K562 (cell line): ENCODE data around the gene PRELID1. TPM values are rescaled to one million over a fixed set of nuclear protein-coding genes. Genes with fewer than 3 reads are reported as not detected.

Source experiments
- ATAC-seq: fragments of 200-7000 bp; cut with Tn5 transposase; 3 replicates; pipeline ENCODE4 v1.9.1; 2020; ENCODE audit warnings: moderate library complexity
- BruUV-seq: library from RNA; stranded (reverse); fragments of 400-500 nt; replicated peaks from 2 replicates; lab custom pipeline; 2021; lab: Mats Ljungman, UMichigan
- CTCF ChIA-PET: fragments of 300-600 bp; formaldehyde crosslinking; extraction: SDS; loops from one replicate; lab custom pipeline; 2021; ENCODE audit warnings: low intra/inter-chr PET ratio; lab: Yijun Ruan, JAX
- POLR2A ChIA-PET: fragments of 300-600, 350-650 bp; sonication (Branson Sonifier 250); formaldehyde crosslinking; extraction: SDS; loops from one replicate; lab custom pipeline; 2021; ENCODE audit warnings: antibody characterized with exemption, inconsistent platforms; lab: Yijun Ruan, JAX
- DNase-seq, 4 experiments: peaks; one replicate each; pipeline versions ENCODE4 v3.0.0 to v3.0.0-alpha.2; 2011 to 2018; ENCODE audit warnings: low spot score in 3 of 4, mixed read lengths in 3 of 4; ENCODE audit errors: extremely low read depth in 1 of 4
- FAIRE-seq: peaks from 2 replicates; lab custom pipeline; 2011; peaks lifted over from hg19 to GRCh38; lab: Jason Lieb, UNC
- H2AFZ ChIP-seq: 2 replicates; pipeline ENCODE4 v1.6.0; 2011; ENCODE audit warnings: low read depth, low read length, control low read depth, inconsistent platforms
- H3K27ac ChIP-seq: fragments of 200-600 bp; 3 replicates; pipeline ENCODE4 v1.8.0; 2011; ENCODE audit warnings: low read depth, mild to moderate bottlenecking, control low read depth, inconsistent platforms, low read length, moderate library complexity, mixed read lengths; ENCODE audit errors: extremely low read depth
- H3K27me3 ChIP-seq, 2 experiments: fragments of 300-600 bp in 1 of 2; 2 replicates in 1 of 2; 3 replicates in 1 of 2; pipeline versions ENCODE4 v1.6.0 to v1.8.0; 2011; ENCODE audit warnings: inconsistent platforms in 2 of 2, low read length in 2 of 2, mild to moderate bottlenecking in 1 of 2, mixed read lengths in 1 of 2, moderate library complexity in 1 of 2; ENCODE audit not compliant: control insufficient read depth in 2 of 2, insufficient read depth in 2 of 2
- H3K36me3 ChIP-seq: fragments of 300-600 bp; 3 replicates; pipeline ENCODE4 v1.8.0; 2011; ENCODE audit warnings: mild to moderate bottlenecking, low read length, inconsistent platforms; ENCODE audit not compliant: control insufficient read depth, insufficient read depth
- H3K4me1 ChIP-seq, 2 experiments: fragments of 200-600 bp in 1 of 2; replicated peaks in 1 of 2; 2 replicates in 1 of 2; 3 replicates in 1 of 2; pipeline versions ENCODE4 v1.5.1 to v1.8.0; 2011; ENCODE audit warnings: inconsistent platforms in 2 of 2, low read length in 2 of 2, mild to moderate bottlenecking in 1 of 2, mixed read lengths in 1 of 2, moderate library complexity in 1 of 2; ENCODE audit not compliant: control insufficient read depth in 2 of 2, insufficient read depth in 2 of 2
- H3K4me2 ChIP-seq: 2 replicates; pipeline ENCODE4 v1.6.1; 2011; ENCODE audit warnings: low read length, control low read depth, inconsistent platforms, mixed read lengths; ENCODE audit not compliant: insufficient read depth
- H3K4me3 ChIP-seq: fragments of 200-600 bp; sonication (generic), shearing (Covaris generic); 2 replicates; pipeline ENCODE4 v1.5.1; 2016; ENCODE audit warnings: control low read depth, inconsistent platforms
- H3K79me2 ChIP-seq: fragments of 200-600 bp; 3 replicates; pipeline ENCODE4 v1.8.0; 2011; ENCODE audit warnings: low read length, inconsistent platforms; ENCODE audit not compliant: control insufficient read depth, insufficient read depth
- H3K9ac ChIP-seq, 2 experiments: 2 replicates each; pipeline versions ENCODE4 v1.6.0 to v1.6.1; 2011; ENCODE audit warnings: low read depth in 2 of 2, low read length in 2 of 2, control low read depth in 1 of 2, inconsistent platforms in 1 of 2, mild to moderate bottlenecking in 1 of 2, mixed read lengths in 1 of 2; ENCODE audit not compliant: insufficient read depth in 1 of 2
- H3K9me1 ChIP-seq: one replicate; pipeline ENCODE4 v1.6.0; 2011; ENCODE audit warnings: inconsistent platforms, mild to moderate bottlenecking, low read length, moderate library complexity; ENCODE audit not compliant: control insufficient read depth, insufficient read depth
- H3K9me3 ChIP-seq: replicated peaks from 2 replicates; pipeline ENCODE4 v1.5.1; 2011; ENCODE audit warnings: low read depth, low read length, inconsistent platforms; ENCODE audit not compliant: control insufficient read depth, insufficient read depth
- H4K20me1 ChIP-seq: replicated peaks from 2 replicates; pipeline ENCODE4 v1.6.1; 2011; ENCODE audit warnings: low read length, inconsistent platforms, mixed read lengths; ENCODE audit not compliant: control insufficient read depth, insufficient read depth
- ARID1B ChIP-seq: fragments of 450-650 bp; IDR thresholded peaks from 2 replicates; pipeline ENCODE4 v1.6.1; 2016; ENCODE audit warnings: antibody characterized with exemption, mild to moderate bottlenecking, inconsistent platforms
- CTCF ChIP-seq, 3 experiments: IDR thresholded peaks in 2 of 3; conservative IDR thresholded peaks in 1 of 3; 2 replicates each; pipeline ENCODE4 v1.5.1; 2011 to 2012; ENCODE audit warnings: low read length in 3 of 3, mild to moderate bottlenecking in 3 of 3, control low read depth in 2 of 3, improper control_type of control experiment in 1 of 3, inconsistent platforms in 1 of 3, low read depth in 1 of 3, mixed read lengths in 1 of 3, moderate library complexity in 1 of 3; ENCODE audit not compliant: insufficient read depth in 2 of 3
- ELF2 ChIP-seq: fragments of 250-450 bp; sonication (Bioruptor Pico); IDR thresholded peaks from 2 replicates; pipeline ENCODE4 v1.5.0; 2021; ENCODE audit warnings: mild to moderate bottlenecking
- EP300 ChIP-seq: IDR thresholded peaks from 2 replicates; pipeline ENCODE4 v1.6.1; 2012; ENCODE audit warnings: low read length, improper control_type of control experiment
- MAFK ChIP-seq: IDR thresholded peaks from 2 replicates; pipeline ENCODE4 v1.6.1; 2011; ENCODE audit warnings: low read length, improper control_type of control experiment
- RBM15 ChIP-seq: fragments of 200-400 bp; formaldehyde crosslinking; IDR thresholded peaks from 2 replicates; pipeline ENCODE4 v1.6.1; 2018; ENCODE audit warnings: mild to moderate bottlenecking, low read length, moderate library complexity; ENCODE audit not compliant: insufficient read depth
- RFX5 ChIP-seq: IDR thresholded peaks from 2 replicates; pipeline ENCODE4 v1.6.1; 2011; ENCODE audit warnings: low read depth, mild to moderate bottlenecking, improper control_type of control experiment, low read length
- RFX7 ChIP-seq: fragments of 250-450 bp; sonication (Bioruptor Pico); IDR thresholded peaks from 2 replicates; pipeline ENCODE4 v1.5.1; 2021; ENCODE audit warnings: mild to moderate bottlenecking
- SMAD1 ChIP-seq: fragments of 150-350 bp; IDR thresholded peaks from 2 replicates; pipeline ENCODE4 v1.6.1; 2014; ENCODE audit warnings: low read length, low read depth; ENCODE audit not compliant: partially characterized antibody
- TBL1XR1 ChIP-seq, 2 experiments: IDR thresholded peaks; 2 replicates each; pipeline ENCODE4 v1.6.1; 2012; ENCODE audit warnings: improper control_type of control experiment in 2 of 2, low read length in 2 of 2, mild to moderate bottlenecking in 1 of 2
- ZBTB7A ChIP-seq: IDR thresholded peaks from 2 replicates; pipeline ENCODE4 v1.6.1; 2011; ENCODE audit warnings: low read depth, mild to moderate bottlenecking, low read length, moderate library complexity, borderline replicate concordance; ENCODE audit not compliant: control insufficient read depth
- ZBTB8A ChIP-seq: fragments of 450-650 bp; IDR thresholded peaks from 2 replicates; pipeline ENCODE4 v1.6.1; 2018; ENCODE audit warnings: mild to moderate bottlenecking, moderate library complexity; ENCODE audit not compliant: partially characterized antibody
- ZC3H8 ChIP-seq: fragments of 450-650 bp; IDR thresholded peaks from 2 replicates; pipeline ENCODE4 v1.6.1; 2017
- ZNF696 ChIP-seq: fragments of 250-450 bp; sonication (Bioruptor Pico); conservative IDR thresholded peaks from 2 replicates; pipeline ENCODE4 v1.4.0; 2020; ENCODE audit warnings: mild to moderate bottlenecking, moderate library complexity
- WGBS: fragments of 100-300 bp; shearing (Covaris generic); methylation state at CpG from one replicate; pipeline ENCODE4 v1.1.6; 2016; ENCODE audit warnings: low coverage, mixed read lengths; ENCODE audit not compliant: insufficient coverage; ENCODE audit errors: missing lambda C conversion rate; 5-methylcytosine and 5-hydroxymethylcytosine counted together
- in situ Hi-C: fragments of 300-500 bp; cut with MboI; formaldehyde crosslinking; loops from 4 replicates; pipeline ENCODE4 v1.15.0; 2018; ENCODE audit warnings: inconsistent platforms, mixed read lengths
- intact Hi-C: fragments of 100-400 bp; cut with micrococcal nuclease; formaldehyde crosslinking; loops from 2 replicates; pipeline ENCODE4 v1.14.2; 2022
- polyA plus RNA-seq, 8 experiments: library from polyadenylated mRNA; depleted of rRNA in 4 of 8; stranded (reverse) in 5 of 8; unstranded in 3 of 8; fragments of >200 nt; fragmentation: Nextera tagmentation in 2 of 8; fragmentation: Illumina TruSeq in 1 of 8; extraction: Ambion mirVana in 2 of 8; extraction: Trizol in 1 of 8; gene quantifications; 2 replicates each; pipeline versions ENCODE4 v1.2.1 to v1.2.3, GENCODE V29; 2011 to 2014; ENCODE audit warnings: inconsistent platforms in 1 of 8, missing spikeins in 1 of 8
- total RNA-seq, 7 experiments: library from RNA; depleted of rRNA in 6 of 7; stranded (reverse); fragments of >200 nt in 6 of 7; fragmentation: Illumina TruSeq in 2 of 7; extraction: Trizol in 2 of 7; gene quantifications; 2 replicates each; pipeline versions ENCODE4 v1.2.1 to v1.2.3, GENCODE V29; 2011 to 2021; ENCODE audit warnings: low replicate concordance in 1 of 7
- TF ChIP-seq, protein P1 (sequence below): fragments of 450-650 bp; formaldehyde crosslinking; IDR thresholded peaks from 2 replicates; pipeline ENCODE4 v1.4.0; 2022; ENCODE audit warnings: missing genetic modification characterization
- TF ChIP-seq, protein P2 (sequence below): fragments of 250-450 bp; sonication (Bioruptor Pico); IDR thresholded peaks from 2 replicates; pipeline ENCODE4 v1.5.0; 2022; ENCODE audit warnings: mild to moderate bottlenecking

The PRELID1 gene
- total and polyA plus RNA-seq, 9 of the 15 experiments (the other 6 are each of a cell fraction or from before 2014, with no cell fraction given): 40.1 to 484 (median 340) TPM

DNA sequence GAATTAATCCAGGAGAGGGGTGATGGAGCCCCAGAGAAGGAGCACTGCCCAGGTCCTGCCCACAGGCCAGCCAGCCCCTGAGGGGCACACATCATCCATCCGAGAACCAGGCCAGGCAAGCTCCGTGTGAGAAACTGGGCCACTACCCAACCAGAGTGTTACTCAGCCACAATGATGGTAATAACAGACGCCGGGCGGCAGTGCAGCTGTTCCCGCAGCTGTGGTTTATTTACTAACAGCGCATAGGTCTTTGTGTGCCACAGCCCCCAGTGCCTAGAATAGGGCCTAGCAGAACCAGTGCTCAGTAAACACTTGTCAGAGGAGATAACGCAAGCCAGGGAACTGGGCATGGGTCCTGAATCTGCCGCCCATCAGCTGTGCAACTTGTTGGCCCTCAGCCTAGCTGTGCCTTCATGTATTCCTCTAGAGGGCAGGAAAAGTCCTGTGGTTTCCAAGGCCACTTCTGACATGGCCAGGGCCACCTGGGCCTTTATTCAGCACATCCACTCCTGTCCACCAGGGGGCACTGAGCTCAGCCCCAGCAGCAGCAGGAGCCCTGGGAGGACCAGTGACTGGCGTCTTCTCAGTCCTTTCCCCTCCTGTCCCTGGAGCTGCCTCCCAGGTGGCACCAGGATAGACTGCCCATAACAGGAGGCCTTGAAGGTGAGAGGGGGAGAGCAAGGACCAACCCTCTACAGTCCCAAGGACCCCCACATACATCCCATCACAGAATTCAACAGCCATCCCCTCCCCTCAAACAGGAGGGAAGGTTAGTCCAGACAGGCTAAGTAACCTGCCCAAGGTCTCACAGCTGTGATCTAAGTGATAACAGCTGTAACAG lies 6.0 kb downstream of the PRELID1 start:
- Histone ChIP-seq H3K9ac (peak overlapping the region; percentile 9 to 85; a peak in 2 of 4 replicates), H3K27ac (no peak overlapping the region), H3K36me3 (peaks cover 33% of the 10 kb centered on the region), H3K4me1 (peaks cover 26 to 75% of the 10 kb centered on the region in 2 experiments), H3K27me3 (no peaks in the 10 kb centered on the region), H2AFZ (no peak overlapping the region), H3K9me3 (no peaks in the 10 kb centered on the region), H3K4me2 (no peak overlapping the region), H3K4me3 (no peak overlapping the region), H3K79me2 (peaks cover 29% of the 10 kb centered on the region), H4K20me1 (no peaks in the 10 kb centered on the region; the same call in 1 of the 2 replicates), H3K9me1 (no peaks in the 10 kb centered on the region)
- WGBS: 81% methylated on average over 10 of the region's 10 CpGs
- peak; percentile 64 for ATAC-seq
- CTCF ChIA-PET: interaction anchor here (1.1 to 1.3 kb wide), 2 partner anchors 145 to 196 kb away, joined by 4 to 6 read pairs; no protein-coding TSS in a partner anchor
- BruUV-seq: TSS peak; percentile 26
- DNase-seq: peak; percentile 54 to 90 (median 68)
- peak; percentile 95 for FAIRE-seq
- in situ Hi-C loops: no loop called here
- intact Hi-C loops: loop anchor here (1.0 kb wide), 1 partner anchor 195 kb away; no protein-coding TSS in a partner anchor
- POLR2A ChIA-PET: interaction anchor here (0.5 to 2.5 kb wide), 13 partner anchors 8 to 199 kb away, joined by 3 to 9 read pairs (median 3); partner anchors contain the start of gene LMAN2
- TF ChIP-seq, protein P1, sequence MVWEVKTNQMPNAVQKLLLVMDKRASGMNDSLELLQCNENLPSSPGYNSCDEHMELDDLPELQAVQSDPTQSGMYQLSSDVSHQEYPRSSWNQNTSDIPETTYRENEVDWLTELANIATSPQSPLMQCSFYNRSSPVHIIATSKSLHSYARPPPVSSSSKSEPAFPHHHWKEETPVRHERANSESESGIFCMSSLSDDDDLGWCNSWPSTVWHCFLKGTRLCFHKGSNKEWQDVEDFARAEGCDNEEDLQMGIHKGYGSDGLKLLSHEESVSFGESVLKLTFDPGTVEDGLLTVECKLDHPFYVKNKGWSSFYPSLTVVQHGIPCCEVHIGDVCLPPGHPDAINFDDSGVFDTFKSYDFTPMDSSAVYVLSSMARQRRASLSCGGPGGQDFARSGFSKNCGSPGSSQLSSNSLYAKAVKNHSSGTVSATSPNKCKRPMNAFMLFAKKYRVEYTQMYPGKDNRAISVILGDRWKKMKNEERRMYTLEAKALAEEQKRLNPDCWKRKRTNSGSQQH (CRISPR knock-in tag): no peak
- TF ChIP-seq MAFK (no peak), ZBTB7A (no peak), ZC3H8 (no peak), CTCF (IDR thresholded peaks at IDR 0.05 in 2 of 3, conservative IDR thresholded peaks at IDR 0.05 in 1 of 3; ENCODE audit: insufficient read depth in 2 of 3, low read depth in 1 of 3, low read length in 3 of 3) (peak; percentile 93 to 98 (median 94)), ELF2 (CRISPR knock-in tag) (no peak), ZNF696 (CRISPR knock-in tag) (no peak), RBM15 (no peak), RFX5 (no peak), TBL1XR1 (IDR thresholded peaks at IDR 0.05; ENCODE audit: low read length in 2 of 2) (no peak), SMAD1 (no peak), ZBTB8A (no peak), RFX7 (no peak), ARID1B (no peak), EP300 (0 out of 2 replicates have a peak, but pooled peaks have one; percentile 19)
- TF ChIP-seq, protein P2, sequence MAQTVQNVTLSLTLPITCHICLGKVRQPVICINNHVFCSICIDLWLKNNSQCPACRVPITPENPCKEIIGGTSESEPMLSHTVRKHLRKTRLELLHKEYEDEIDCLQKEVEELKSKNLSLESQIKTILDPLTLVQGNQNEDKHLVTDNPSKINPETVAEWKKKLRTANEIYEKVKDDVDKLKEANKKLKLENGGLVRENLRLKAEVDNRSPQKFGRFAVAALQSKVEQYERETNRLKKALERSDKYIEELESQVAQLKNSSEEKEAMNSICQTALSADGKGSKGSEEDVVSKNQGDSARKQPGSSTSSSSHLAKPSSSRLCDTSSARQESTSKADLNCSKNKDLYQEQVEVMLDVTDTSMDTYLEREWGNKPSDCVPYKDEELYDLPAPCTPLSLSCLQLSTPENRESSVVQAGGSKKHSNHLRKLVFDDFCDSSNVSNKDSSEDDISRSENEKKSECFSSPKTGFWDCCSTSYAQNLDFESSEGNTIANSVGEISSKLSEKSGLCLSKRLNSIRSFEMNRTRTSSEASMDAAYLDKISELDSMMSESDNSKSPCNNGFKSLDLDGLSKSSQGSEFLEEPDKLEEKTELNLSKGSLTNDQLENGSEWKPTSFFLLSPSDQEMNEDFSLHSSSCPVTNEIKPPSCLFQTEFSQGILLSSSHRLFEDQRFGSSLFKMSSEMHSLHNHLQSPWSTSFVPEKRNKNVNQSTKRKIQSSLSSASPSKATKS (CRISPR knock-in tag): no peak
